Measurements from ENCODE around the gene NAALADL2.
"Not testable (repeated sequence)": the region's sequence is repeated elsewhere in the genome, so short reads cannot be mapped to it uniquely, and the experiment has no call there.

NAALADL2 gene

GRCh38 chr3:175163686-175164085 lies 304.6 kb downstream of the NAALADL2 start:
- Histone ChIP-seq H3K27me3 (replicated peaks) (no peaks in the 10 kb centered on the region), H3K36me3 (replicated peaks) (no peaks in the 10 kb centered on the region), H3K4me3 (ENCODE audit: low read depth, low read length) (no peak overlapping the region), H3K27ac (no peak overlapping the region)
- no peak for TF ChIP-seq CTCF (IDR thresholded peaks at IDR 0.05; ENCODE audit: low read depth, low read length, missing control alignments)
- DNase-seq = no peak
- in situ Hi-C loops (cut with HindIII; ENCODE audit: low pct_ligation_motif_present, low sequenced_read_pairs) = no loop called here

DNA sequence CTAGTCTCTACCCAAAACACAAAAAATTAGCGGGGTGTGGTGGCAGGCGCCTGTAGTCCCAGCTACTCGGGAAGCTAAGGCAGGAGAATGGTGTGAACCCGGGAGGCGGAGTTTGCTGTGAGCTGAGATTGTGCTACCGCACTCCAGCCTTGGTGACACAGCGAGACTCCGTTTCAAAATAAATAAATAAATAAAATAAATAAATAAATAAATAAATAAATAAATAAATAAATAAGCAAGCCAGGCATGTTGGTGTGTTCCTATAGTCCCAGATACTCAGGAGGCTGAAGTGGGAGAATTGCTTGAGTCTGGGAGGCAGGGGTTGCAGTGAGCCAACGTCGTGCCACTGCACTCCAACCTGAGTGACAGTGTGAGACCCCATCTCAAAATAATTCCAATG lies 314.0 kb downstream of the NAALADL2 start:
- H3K27ac ChIP-seq; H3K4me3 ChIP-seq (ENCODE audit: low read depth, low read length); in situ Hi-C loops (cut with HindIII; ENCODE audit: low pct_ligation_motif_present, low sequenced_read_pairs); H3K27me3 ChIP-seq (replicated peaks); DNase-seq; H3K36me3 ChIP-seq (replicated peaks): not testable (repeated sequence)

DNA sequence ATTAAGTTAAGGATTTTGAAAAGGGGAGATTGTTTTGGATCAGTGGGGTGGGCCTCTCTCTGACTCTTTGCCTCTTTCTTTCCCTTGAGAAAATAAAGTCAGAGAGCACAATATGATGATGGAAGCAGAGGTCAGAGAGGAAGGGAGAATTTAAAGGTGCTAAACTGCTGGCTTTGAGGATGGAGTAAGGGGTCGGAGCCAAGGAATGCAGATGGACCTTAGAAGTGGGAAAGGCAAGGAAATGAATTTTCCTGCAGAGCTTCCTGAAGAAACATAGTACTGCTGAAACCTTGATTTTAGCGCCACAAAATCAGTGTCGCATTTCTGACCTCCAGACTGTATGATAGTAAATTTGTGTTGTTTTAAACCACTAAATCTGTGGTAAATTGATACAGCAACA lies 317.4 kb downstream of the NAALADL2 start:
- H3K4me3 ChIP-seq (ENCODE audit: low read depth, low read length) = no peak overlapping the region
- no peaks in the 10 kb centered on the region for H3K36me3 ChIP-seq (replicated peaks)
- no peak overlapping the region for H3K27ac ChIP-seq
- no peak for TF ChIP-seq CTCF (IDR thresholded peaks at IDR 0.05; ENCODE audit: low read depth, low read length, missing control alignments)
- DNase-seq = no peak
- in situ Hi-C loops (cut with HindIII; ENCODE audit: low pct_ligation_motif_present, low sequenced_read_pairs) = no loop called here
- H3K27me3 ChIP-seq (replicated peaks) = no peaks in the 10 kb centered on the region

GRCh38 chr3:175179055-175179454 lies 319.9 kb downstream of the NAALADL2 start:
- Histone ChIP-seq H3K36me3 (replicated peaks) (no peaks in the 10 kb centered on the region), H3K4me3 (ENCODE audit: low read depth, low read length) (no peak overlapping the region), H3K27ac (no peak overlapping the region), H3K27me3 (replicated peaks) (no peaks in the 10 kb centered on the region)
- no peak for DNase-seq
- TF ChIP-seq CTCF (IDR thresholded peaks at IDR 0.05; ENCODE audit: low read depth, low read length, missing control alignments) = no peak
- in situ Hi-C loops (cut with HindIII; ENCODE audit: low pct_ligation_motif_present, low sequenced_read_pairs) = no loop called here

DNA sequence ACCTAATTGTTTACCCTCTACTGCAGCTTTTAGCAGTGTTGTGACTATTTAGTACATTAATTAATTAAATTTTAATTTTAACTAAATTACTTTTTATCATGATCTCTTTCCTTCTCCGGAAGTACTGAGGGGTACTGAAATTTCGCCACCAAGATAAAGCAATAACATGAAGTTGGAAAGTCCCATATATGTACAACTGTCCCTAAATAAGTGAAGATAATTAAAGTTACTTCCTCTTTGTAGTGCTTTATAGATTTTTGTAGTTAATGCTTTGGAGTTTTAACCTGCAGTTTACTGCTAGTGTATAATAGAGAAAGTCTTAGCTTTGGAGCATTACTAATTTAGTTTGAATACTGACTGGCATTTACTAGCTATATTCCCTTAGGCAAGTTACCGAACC lies 325.3 kb downstream of the NAALADL2 start:
- no peak for TF ChIP-seq CTCF (IDR thresholded peaks at IDR 0.05; ENCODE audit: low read depth, low read length, missing control alignments)
- DNase-seq = no peak
- H3K27ac ChIP-seq = no peak overlapping the region
- H3K36me3 ChIP-seq (replicated peaks) = no peaks in the 10 kb centered on the region
- in situ Hi-C loops (cut with HindIII; ENCODE audit: low pct_ligation_motif_present, low sequenced_read_pairs) = no loop called here
- H3K4me3 ChIP-seq (ENCODE audit: low read depth, low read length) = no peak overlapping the region
- no peaks in the 10 kb centered on the region for H3K27me3 ChIP-seq (replicated peaks)

DNA sequence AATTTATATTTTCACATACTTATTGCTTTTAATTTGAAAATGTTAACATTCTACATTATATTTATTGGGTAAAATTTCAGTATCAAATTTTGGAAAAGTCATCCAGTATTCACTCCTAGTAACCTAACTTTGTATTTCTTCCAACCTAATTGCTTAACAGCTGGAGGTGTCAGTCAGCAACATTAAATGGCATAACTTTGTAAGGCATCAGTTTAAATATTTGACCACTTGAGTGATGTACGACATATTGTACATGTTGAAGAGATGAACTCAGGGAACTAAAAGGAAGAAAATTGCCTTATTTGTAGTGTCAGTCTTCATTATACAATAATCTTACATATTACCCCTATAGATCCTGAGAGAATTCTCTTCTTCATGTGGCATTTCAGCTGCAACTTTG lies 326.8 kb downstream of the NAALADL2 start:
- in situ Hi-C loops (cut with HindIII; ENCODE audit: low pct_ligation_motif_present, low sequenced_read_pairs) = no loop called here
- no peak for TF ChIP-seq CTCF (IDR thresholded peaks at IDR 0.05; ENCODE audit: low read depth, low read length, missing control alignments)
- DNase-seq = no peak

More for the DNA sequence above, 326.8 kb downstream of the NAALADL2 start:
- no peaks in the 10 kb centered on the region for H3K36me3 ChIP-seq (replicated peaks)
- H3K27ac ChIP-seq = no peak overlapping the region
- H3K4me3 ChIP-seq (ENCODE audit: low read depth, low read length) = no peak overlapping the region
- H3K27me3 ChIP-seq (replicated peaks) = no peaks in the 10 kb centered on the region
